GM19043 (cell line): ENCODE results near the gene TPSB2.
"Not testable (repeated sequence)": the region's sequence is repeated elsewhere in the genome, so short reads cannot be mapped to it uniquely, and the experiment has no call there.

Source experiments
- ATAC-seq: cut with Tn5 transposase; IDR thresholded peaks from one replicate; pipeline ENCODE4 v1.9.1; 2021; ENCODE audit warnings: low read depth; ENCODE audit not compliant: unreplicated experiment

The TPSB2 gene

DNA sequence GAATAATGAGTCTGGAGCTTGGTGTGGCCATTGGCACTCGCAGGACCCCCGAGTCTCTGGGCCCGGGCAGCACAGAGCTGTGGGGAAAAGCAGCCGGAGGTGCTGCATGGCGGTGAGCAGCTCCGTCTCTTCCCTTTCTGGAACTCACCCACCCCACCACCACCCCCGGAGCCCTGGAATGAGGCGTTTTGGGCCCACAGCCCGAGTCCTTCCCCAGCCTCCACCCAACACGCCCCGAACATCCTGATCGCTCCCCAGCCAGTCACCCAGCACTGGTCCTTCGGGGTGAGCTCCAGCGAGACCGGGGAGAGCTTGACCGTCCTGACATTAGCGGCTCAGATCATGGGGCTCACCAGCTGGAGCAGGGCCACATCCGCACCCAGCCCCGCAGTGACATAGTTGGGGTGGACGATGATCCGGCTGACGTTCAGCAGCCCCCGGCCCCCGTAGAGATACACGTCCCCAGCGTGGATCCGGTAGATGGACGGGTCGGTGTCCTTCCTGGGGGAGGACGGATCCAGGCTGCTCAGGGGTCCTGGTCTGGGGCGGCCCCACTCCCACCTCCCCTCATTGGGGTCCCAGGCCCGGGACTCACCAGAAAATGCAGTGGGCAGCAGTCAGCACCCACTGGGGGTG lies 32.3 kb upstream of the TPSB2 start:
- ATAC-seq = no peak

DNA sequence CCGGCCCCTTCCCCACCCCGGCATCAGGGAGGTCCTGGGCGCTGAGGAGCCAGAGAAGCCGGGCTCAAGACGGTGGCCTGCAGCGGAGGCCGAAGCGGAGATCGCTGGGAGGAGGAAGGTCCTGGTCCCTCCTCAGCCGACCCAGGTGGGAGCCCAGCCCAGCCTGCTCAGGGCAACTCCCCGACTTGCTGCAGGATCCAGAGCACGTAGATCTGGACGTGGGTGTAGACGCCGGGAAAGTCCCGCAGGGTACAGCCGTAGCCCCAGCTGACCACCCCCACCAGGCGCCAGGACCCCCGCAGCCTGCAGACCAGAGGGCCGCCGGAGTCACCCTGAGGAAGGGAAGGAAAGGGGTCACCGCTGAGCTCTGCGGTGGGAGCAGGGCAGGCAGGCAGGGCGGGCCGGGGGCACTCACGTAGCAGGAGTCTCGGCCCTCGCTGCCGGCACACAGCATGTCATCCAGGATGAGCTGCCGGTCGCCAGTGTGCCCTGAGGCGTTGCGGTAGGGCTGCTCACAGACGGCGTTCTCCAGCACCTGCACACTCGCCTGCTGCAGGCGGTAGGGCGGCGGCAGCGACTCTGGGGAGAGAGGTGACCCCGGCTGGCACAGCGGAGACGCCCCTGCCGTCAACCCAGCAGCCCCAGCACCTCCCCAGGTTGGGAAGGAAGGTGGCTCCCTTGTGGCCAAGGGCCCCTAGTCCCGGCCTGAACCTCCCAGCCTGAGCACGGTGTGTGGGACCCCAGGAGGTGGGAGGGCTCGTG lies 31.3 kb upstream of the TPSB2 start:
- no peak for ATAC-seq

DNA sequence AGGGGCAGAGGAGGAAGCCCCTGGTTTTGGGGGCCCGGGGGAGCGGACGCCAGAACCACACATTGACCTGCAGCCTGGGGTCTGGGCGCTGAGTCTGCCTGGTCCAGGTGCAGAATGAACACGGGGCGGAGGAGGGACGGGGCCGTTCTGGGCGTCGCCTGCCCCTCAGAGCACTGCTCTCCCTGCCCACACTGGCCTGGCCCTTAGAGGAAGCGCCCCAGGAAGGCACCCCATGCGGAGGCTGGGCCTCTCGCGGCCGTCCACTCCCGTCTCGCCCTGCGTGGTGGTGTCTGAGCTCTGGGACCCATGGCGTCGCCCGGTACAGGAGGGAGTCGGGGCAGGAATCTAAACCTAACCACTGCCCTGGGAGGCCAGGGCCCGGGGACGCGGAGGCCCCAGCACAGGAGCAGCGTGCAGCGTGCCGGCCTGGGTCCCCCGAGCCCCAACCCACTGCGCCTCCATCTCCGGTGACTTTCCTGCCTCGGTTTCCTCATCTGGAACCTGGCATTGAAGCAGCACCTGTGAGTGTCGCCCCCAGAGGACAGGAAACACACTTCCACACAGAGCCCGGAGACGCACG lies 30.2 kb upstream of the TPSB2 start:
- ATAC-seq = no peak

DNA sequence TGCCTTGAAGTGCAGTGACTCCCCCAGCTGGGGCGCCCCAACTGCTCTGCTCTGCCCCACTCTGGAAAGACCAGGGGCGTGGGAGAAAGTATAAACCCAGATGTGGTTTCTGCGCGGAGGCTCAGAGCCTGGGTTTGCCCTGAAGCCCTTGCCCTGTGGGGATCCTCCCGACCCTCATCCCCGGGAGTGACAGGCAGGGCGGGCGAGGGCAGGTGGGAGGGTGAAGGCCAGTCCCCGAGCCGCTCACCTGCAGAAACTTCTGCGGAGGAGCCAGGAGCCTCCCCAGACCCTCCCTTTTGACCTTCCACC lies 29.7 kb upstream of the TPSB2 start:
- no peak for ATAC-seq

DNA sequence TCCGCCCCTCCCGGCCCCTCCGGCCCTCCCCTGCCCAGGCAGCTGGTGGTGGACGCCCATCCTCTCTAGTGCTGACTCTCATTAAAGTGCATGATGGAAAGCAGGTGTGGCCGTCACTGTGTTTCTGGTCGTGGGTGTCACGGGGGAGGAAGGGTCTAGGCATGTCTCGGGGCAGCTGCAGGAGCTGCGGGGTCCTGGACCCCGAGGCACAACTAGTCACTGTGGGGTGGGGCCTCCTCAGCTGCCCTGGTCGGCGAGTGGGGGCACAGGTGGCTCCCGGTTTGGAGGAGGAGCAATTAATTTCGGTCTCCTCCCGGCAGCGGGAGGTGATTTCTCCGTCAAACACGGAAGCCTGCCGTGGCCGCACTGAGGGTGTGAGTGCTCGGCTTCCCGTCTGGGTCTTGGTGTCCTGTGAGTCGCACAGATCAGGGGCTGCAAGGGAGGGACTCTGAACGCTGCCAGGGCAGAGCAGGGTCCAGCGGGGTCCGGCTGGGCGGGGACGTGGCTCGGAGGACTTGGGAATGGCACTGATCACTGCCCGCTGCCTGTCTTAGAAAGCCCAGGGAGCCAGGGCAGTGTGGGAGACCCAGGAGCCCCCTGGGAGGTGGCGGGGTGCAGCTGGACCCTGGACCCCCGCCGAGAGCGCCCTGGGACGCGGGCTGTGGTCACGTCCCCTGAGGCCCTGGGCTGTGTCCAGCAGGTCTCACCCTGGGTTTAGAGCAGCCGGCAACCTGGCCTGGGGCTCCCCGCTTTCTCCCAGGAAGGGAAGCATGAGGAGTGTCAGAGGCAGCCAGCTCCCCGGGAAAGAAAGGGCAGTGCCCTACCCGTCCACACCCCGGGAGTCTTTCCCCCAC lies 29.1 kb upstream of the TPSB2 start:
- no peak for ATAC-seq

DNA sequence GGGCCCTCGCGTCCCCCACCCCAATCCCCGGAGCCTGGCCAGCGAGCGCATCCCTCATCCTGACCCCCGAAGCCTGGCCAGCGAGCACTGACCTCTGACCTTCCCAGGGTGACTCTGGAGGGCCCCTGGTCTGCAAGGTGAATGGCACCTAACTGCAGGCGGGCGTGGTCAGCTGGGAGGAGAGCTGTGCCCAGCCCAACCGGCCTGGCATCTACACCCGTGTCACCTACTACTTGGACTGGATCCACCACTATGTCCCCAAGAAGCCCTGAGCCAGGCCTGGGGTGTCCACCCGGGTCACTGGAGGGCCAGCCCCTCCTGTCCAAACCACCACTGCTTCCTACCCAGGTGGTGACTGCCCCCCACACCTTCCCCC lies 28.2 kb upstream of the TPSB2 start:
- ATAC-seq = no peak

DNA sequence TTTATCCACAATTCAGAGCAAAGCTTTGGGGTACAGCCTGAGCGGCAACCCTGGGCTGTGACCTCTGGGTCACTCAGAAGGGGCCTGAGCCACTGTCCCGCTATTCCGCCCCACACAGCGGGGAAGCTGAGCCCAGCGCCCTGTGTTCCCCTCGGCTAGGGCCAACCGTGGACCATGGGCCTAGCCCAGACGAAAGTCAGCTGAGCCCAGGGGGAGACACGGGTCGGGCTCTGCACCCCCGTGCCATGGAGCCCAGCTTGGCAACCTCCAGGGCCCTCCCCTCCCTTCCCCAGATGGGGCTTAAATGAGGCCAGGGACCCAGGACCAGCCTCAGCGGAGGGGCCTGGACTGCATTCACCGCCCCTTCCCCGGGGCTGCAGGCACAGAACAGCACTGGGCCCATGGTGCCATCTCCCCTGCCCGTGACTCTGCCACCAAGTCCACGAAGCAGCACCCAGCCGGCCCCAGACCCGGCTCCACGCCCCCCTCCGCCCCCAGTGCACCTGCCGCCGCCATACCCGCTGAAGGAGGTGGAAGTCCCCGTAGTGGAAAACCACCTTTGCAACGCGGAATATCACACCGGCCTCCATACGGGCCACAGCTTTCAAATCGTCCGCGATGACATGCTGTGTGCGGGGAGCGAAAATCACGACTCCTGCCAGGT lies 27.7 kb upstream of the TPSB2 start:
- ATAC-seq = no peak

DNA sequence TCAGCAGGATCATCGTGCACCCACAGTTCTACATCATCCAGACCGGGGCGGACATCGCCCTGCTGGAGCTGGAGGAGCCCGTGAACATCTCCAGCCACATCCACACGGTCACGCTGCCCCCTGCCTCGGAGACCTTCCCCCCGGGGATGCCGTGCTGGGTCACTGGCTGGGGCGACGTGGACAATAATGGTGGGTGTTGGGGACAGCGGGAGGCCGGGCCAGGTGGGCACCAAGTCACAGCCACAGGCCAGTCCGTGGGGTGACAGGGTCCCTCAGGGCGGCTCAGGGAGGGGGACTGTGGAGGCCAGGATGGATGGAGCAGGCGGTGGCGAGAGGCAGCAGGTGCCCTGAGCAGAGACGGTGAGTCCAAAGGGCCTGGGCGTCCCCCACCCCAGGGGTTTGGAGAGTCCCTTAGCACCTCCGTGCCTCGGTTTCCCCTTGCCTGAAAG lies 26.9 kb upstream of the TPSB2 start:
- ATAC-seq = no peak

DNA sequence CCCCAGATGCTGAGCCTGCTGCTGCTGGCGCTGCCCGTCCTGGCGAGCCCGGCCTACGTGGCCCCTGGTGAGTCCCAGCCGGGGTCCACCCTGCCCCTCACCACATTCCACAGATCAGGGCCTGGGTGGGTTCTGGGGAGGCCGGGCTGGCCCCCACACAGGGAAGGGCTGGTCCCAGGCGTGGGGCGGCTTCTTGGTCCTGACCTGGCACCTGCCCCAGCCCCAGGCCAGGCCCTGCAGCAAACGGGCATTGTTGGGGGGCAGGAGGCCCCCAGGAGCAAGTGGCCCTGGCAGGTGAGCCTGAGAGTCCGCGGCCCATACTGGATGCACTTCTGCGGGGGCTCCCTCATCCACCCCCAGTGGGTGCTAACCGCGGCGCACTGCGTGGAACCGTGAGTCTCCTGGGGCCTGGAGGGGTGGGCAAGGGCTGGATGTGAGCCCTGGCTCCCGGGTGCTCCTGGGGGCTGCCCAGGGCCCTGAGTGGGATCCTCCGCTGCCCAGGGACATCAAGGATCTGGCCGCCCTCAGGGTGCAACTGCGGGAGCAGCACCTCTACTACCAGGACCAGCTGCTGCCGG lies 26.4 kb upstream of the TPSB2 start:
- not testable (repeated sequence) for ATAC-seq

DNA sequence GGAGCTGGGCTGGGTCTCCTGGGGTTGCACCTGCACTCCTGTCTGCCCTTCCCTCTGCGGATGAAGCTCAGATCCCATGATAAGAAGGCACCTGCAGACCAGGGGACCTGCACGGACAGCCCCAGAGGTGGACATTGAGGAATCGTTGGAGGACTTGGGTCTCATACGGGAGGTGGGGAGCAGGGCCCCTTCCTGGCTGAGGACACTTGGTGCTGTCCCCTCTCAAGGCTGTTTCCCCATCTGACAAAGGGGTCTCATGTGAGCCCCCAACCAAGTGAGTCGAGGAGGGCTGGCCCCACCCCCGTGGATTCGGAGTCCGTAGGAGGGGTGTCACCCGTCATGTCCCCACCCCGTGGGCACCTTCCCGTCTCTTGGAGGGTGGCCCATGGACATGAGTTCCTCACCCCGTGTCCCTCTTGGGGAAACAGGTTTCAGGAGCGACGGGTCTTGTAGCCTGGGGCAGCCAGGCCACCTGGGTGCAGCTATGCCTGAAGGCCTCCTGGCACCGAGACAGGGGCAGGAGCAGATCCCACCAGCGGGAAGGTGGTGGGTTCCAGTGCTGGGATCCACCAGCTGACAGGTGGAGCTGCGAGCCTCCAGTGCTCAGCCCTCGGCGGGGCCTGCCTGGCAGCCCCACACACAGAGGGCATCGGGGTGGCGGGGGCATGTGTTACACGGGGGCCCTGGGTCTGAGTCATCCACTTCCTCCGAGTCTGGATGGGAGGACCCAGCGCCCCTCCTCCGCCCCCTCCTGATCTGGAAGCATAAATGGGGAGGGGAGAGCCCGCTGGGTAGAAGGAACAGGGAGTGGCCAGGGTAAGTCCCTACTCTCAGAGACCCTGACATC lies 25.5 kb upstream of the TPSB2 start, which contains the start of gene TPSD1:
Gene TPSD1, plus strand, starts transcription at position 794 of the 847 bp plus-strand sequence. CDS start 212 bp downstream, outside the sequence.
- ATAC-seq = not testable (repeated sequence)

DNA sequence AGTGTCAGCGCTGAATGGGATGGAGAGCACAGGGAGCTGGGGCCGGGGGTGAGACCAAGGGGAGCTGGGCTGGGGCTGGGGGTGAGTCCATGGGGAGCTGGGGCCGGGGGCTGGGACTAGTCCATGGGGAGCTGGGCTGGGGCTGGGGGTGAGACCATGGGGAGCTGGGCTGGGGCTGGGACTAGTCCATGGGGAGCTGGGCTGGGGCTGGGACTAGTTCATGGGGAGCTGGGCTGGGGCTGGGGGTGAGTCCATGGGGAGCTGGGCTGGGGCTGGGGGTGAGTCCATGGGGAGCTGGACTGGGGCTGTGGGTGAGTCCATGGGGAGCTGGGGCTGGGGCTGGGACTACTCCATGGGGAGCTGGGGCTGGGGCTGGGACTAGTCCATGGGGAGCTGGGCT lies 24.8 kb upstream of the TPSB2 start:
- not testable (repeated sequence) for ATAC-seq

DNA sequence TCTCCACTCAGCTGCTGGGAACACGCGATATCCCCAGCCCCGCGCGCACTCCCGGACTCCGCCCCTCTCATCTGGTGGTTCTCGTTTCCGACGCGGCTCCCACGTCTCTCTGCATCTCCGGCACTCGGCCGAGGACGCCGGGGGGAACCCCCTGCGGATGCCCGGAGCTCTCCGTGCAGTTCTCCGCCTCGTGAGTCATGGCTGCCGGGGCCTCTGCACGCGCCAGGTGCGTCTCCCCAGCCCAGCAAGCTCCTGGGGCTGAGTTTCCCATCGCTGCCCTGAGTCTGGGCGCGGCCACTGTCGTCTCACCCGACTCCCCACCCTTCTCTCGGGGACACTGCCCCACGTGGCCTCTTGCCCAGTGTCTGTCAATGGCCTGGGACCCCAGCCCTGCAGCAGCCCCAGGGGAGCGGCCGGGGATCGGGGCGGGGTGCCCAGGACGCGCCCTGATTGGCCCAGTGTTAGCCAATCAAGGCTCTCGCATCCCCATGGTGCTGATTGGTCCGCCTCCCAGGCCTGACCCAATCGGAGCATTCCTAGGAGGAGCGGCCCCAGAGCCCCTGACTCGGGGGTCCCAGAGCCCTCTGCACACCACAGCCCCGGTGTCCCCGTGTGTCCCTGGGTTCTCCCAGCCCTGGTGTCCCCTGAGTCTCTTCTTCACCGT lies 23.8 kb upstream of the TPSB2 start:
- not testable (repeated sequence) for ATAC-seq

DNA sequence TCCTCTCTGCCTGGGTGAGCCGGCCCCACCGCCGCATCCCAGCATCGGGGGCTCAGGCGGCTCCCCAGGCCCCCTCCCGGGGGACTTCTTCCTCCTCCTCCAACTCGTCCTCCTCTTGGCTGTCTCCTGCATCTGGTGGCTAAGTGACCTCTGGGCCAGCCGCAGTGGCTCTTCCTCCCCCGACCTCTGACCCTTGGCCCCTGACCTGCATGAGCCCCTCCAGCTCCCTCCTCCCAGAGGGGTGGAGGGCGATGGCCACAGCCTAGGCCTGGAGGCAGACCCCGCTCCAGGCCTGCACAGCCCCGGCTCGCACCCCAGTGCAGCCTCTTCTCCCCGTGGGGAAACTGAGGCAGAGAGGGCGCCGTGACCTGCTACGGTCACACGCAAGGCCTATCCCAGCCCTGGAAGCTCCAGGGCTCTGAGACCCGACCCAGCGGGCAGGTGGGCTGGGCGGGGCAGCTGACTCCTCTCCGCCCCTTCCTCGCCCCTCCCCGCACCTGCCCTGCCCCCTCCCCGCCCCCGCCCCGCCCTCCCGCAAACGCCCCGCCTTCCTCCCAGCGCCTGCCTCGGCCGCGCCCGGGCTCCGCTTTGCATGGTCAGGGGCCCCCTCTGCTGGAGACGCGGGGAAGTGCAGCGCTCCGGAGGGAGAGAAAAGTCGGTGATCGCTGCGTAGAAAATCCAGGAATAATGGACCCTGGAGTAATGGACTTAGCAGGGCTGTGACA lies 19.2 kb upstream of the TPSB2 start:
- not testable (repeated sequence) for ATAC-seq

DNA sequence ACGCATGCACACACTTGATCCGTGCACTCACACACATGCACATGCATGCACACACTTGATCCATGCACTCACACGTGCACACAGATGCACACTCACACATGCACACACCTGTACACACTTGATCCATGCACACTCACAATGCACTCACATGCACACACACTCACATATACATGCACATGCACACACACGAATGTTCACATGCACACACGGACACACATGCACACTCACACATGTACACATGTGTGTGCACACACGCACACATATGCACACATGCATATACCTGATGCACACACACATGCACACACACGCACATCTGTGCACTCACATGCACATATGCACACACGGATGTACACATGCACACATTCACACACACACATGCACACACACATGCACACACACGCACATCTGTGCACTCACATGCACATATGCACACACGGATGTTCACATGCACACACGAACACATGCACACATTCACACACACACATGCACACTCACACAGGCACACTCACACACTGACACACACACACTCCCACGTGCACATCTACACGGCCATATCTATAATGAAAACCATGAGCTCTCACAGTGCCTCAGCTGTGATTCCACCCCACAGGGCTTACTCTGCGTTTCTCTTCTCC lies 18.0 kb upstream of the TPSB2 start:
- not testable (repeated sequence) for ATAC-seq

DNA sequence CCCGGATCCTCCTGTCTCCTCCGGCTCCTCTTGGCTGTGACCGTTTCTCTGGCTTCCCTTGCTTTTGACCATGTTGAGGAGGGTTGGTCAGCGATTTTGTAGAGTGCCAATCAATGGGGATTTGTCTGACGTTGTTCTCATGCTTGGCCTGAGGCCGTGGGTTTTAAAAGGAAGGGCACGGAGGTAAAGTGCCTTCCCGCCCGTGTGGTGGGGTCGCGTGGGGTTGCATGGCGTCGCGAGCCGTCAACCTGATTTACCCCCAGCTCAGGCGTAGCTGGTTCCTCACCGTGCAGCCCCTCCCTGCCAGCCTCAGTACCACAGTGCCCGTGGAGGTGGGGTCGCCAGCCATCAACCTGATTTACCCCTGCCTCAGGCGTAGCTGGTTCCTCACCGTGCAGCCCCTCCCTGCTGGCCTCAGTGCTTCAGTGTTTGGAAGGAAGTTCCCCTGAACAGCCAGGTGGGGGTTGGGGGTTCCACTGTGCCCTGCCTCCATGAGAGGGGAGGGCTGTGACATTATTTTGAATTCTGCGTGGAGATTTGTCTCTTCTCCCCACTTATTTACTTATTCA lies 15.6 kb upstream of the TPSB2 start:
- ATAC-seq = no peak

DNA sequence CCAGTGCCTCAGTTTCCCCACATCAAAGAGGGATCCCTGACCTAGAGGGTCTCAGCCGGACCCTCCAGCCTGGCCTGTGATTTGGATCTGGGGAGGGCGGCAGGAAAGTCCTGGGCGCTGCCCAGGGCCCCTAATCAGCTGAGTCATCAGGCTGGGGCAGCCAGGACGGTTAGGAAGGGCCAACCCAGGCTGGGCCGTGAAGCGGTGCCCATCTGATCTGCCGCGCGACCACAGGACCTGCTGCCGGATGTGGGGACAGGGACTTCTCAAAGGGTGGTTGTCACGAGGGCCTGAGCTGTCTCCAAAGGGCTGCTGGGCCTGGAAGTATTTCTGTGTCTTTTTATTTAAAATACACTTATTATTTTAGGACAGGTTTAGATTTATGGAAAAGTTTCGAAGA lies 14.9 kb upstream of the TPSB2 start:
- no peak for ATAC-seq
